Heart left ventricle (tissue), 16 donors: ENCODE data around the gene SPECC1L. TPM values are rescaled to one million over a fixed set of nuclear protein-coding genes. Genes with fewer than 3 reads are reported as not detected.
A peak's percentile ranks its signal among the peaks of the same experiment; 100 is the strongest.
"Not testable (repeated sequence)": the region's sequence is repeated elsewhere in the genome, so short reads cannot be mapped to it uniquely, and the experiment has no call there.

Experiments
- ATAC-seq, 4 donors: fragments of 200-7000 bp; cut with Tn5 transposase; one replicate each; pipeline ENCODE4 v1.9.1; 2020 to 2022; ENCODE audit warnings: moderate library complexity in 4 of 4, mild to moderate bottlenecking in 3 of 4, moderate number of reproducible peaks in 1 of 4
- DNase-seq, 5 donors: peaks; one replicate each; pipeline ENCODE4 v3.0.0-alpha.2; 2020
- H3K27ac ChIP-seq, 12 donors: fragments of 200-600 bp; sonication (generic) in 4 of 12; one replicate each; pipeline versions ENCODE4 v1.5.0 to v1.8.0; 2016 to 2022; ENCODE audit warnings: mild to moderate bottlenecking in 2 of 12
- H3K27me3 ChIP-seq, 9 donors: fragments of 200-600 bp; sonication (generic) in 2 of 9; one replicate each; pipeline versions ENCODE4 v1.5.1 to v1.8.0; 2016 to 2022; ENCODE audit warnings: mild to moderate bottlenecking in 3 of 9
- H3K36me3 ChIP-seq, 9 donors: fragments of 200-600 bp; sonication (generic) in 2 of 9; one replicate each; pipeline versions ENCODE4 v1.5.0 to v1.8.0; 2018 to 2022; ENCODE audit warnings: mild to moderate bottlenecking in 2 of 9
- H3K4me1 ChIP-seq, 12 donors: fragments of 200-600 bp; sonication (generic) in 4 of 12; one replicate each; pipeline versions ENCODE4 v1.5.0 to v1.8.0; 2016 to 2022; ENCODE audit warnings: mild to moderate bottlenecking in 3 of 12
- H3K4me3 ChIP-seq, 12 donors: fragments of 200-600 bp; sonication (generic) in 4 of 12; one replicate each; pipeline versions ENCODE4 v1.5.0 to v1.8.0; 2017 to 2022; ENCODE audit warnings: mild to moderate bottlenecking in 9 of 12, moderate library complexity in 4 of 12
- H3K9me3 ChIP-seq, 12 donors: fragments of 200-600 bp; sonication (generic) in 4 of 12; one replicate each; pipeline versions ENCODE4 v1.5.0 to v1.8.0; 2016 to 2022; ENCODE audit warnings: mild to moderate bottlenecking in 1 of 12
- POLR2A ChIP-seq, 2 donors: fragments of 450-650 bp; IDR thresholded peaks; one replicate each; pipeline ENCODE4 v1.6.1; 2017; ENCODE audit warnings: antibody characterized with exemption in 2 of 2, mild to moderate bottlenecking in 2 of 2, moderate library complexity in 2 of 2
- WGBS, 4 donors: extraction: QIAGEN DNeasy Blood & Tissue Kit in 2 of 4; methylation state at CpG; one replicate each; pipeline versions ENCODE4 v1.1.5 to v1.1.7; 2013 to 2018; 5-methylcytosine and 5-hydroxymethylcytosine counted together
- intact Hi-C, 10 donors: fragments of 100-400 bp; cut with DNase I; formaldehyde crosslinking; loops; one replicate each; pipeline versions ENCODE4 v1.11.1 to v1.14.2; 2022
- polyA plus RNA-seq, 2 donors: library from polyadenylated mRNA; stranded (reverse); fragments of 200-250 nt; gene quantifications; one replicate each; pipeline ENCODE4 v1.2.3, GENCODE V29; 2013
- total RNA-seq, 9 donors: library from RNA; depleted of rRNA in 2 of 9; stranded (reverse); fragments of >200 nt in 2 of 9; fragmentation: NEBNext Ultra II Directional in 3 of 9; extraction: Animal tissue kit (Norgen Biotek cat#: 25700) in 3 of 9; gene quantifications; one replicate each; pipeline versions ENCODE4 v1.1.0 to v1.2.4, GENCODE V29; 2016 to 2023
- TF ChIP-seq, protein P1 (sequence below), 12 donors: fragments of 200-600 bp; sonication (generic) in 4 of 12; IDR thresholded peaks; one replicate each; pipeline versions ENCODE4 v1.5.0 to v1.8.0; 2018 to 2022; ENCODE audit warnings: antibody characterized with exemption in 12 of 12, mild to moderate bottlenecking in 5 of 12
- donor health status: ischemic (EF 13 %, LVEDD 7.1; RV severe dilation, severe dysfunction).
- donor health status: healthy with polysubstance abuse.
- donor health status: DM: no; HTN: yes; CAD: no.
- donor health status: DM: no; HTN: no; CAD: no.
- donor health status: ischemic (EF 25% LVEDD 6.9; RV normal size, moderate dysfunction).
- donor health status: ischemic (EF 25% LVEDD 5.7; RV mildly dilated, moderate dysfunction).
- donor health status: healthy.
- donor health status: DM: yes; HTN: yes; CAD: no.
- donor health status: ischemic (EF 35%, LVEDD 5.7; RV mildly dilated, moderate dysfunction).
- donor health status: nonischemic (EF 11% LVEDD 7.7; RV severe dilation, severe dysfunction).
- donor health status: DM: yes; HTN: yes; CAD: no.
- donor health status: PGD.
- donor health status: ischemic (EF 29% LVEDD 5.4; RV normal size, mild dysfunction).
- donor health status: nonischemic (EF 23%, LVEDD 6.1; RV moderate dilation, normal function).

The SPECC1L gene
- total and polyA plus RNA-seq, 11 donors: 9.8 to 65.3 (median 38.9) TPM

- no peak overlapping the region for H3K4me3 ChIP-seq
- TF ChIP-seq, protein P1, sequence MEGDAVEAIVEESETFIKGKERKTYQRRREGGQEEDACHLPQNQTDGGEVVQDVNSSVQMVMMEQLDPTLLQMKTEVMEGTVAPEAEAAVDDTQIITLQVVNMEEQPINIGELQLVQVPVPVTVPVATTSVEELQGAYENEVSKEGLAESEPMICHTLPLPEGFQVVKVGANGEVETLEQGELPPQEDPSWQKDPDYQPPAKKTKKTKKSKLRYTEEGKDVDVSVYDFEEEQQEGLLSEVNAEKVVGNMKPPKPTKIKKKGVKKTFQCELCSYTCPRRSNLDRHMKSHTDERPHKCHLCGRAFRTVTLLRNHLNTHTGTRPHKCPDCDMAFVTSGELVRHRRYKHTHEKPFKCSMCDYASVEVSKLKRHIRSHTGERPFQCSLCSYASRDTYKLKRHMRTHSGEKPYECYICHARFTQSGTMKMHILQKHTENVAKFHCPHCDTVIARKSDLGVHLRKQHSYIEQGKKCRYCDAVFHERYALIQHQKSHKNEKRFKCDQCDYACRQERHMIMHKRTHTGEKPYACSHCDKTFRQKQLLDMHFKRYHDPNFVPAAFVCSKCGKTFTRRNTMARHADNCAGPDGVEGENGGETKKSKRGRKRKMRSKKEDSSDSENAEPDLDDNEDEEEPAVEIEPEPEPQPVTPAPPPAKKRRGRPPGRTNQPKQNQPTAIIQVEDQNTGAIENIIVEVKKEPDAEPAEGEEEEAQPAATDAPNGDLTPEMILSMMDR (IDR thresholded peaks at IDR 0.05): no peak
- TF ChIP-seq POLR2A (IDR thresholded peaks at IDR 0.05): no peak
- H3K9me3 ChIP-seq: peaks cover 0 to 3% (median 0%) of the 10 kb centered on the region in 12 donors
- H3K36me3 ChIP-seq: peaks cover 0 to 53% (median 31%) of the 10 kb centered on the region in 9 donors
- H3K4me1 ChIP-seq: peaks cover 20 to 66% (median 47%) of the 10 kb centered on the region in 12 donors
- DNase-seq: no peak
- intact Hi-C loops: no loop called here
- 33 to 54% (median 38%) methylated on average over 3 of the region's 3 CpGs for WGBS, 4 donors
- ATAC-seq: no peak
- H3K27me3 ChIP-seq: no peaks in the 10 kb centered on the region
- H3K27ac ChIP-seq: peak overlapping the region in 5 of 12 donors; percentile 1 to 70 (median 29)
Observed at GRCh38 chr22:24305260-24305692, 34.6 kb downstream of the SPECC1L start.

- peaks cover 0 to 37% (median 16%) of the 10 kb centered on the region in 12 donors for H3K4me1 ChIP-seq
- H3K9me3 ChIP-seq: peaks cover 0 to 3% (median 0%) of the 10 kb centered on the region in 12 donors
- TF ChIP-seq, protein P1 (IDR thresholded peaks at IDR 0.05): no peak
- no peak for TF ChIP-seq POLR2A (IDR thresholded peaks at IDR 0.05)
- H3K27me3 ChIP-seq: no peaks in the 10 kb centered on the region
- intact Hi-C loops: no loop called here
- no peak for ATAC-seq
- H3K36me3 ChIP-seq: peaks cover 0 to 69% (median 47%) of the 10 kb centered on the region in 9 donors
- no peak for DNase-seq
- no peak overlapping the region for H3K4me3 ChIP-seq
- H3K27ac ChIP-seq: no peak overlapping the region
- 84 to 97% (median 89%) methylated on average over 2 of the region's 2 CpGs for whole genome bisulfite sequencing, 4 donors
Observed at GRCh38 chr22:24310969-24311368, 40.3 kb downstream of the SPECC1L start.

- Histone ChIP-seq H3K4me3 (no peak overlapping the region), H3K4me1 (peaks cover 0 to 17% (median 7%) of the 10 kb centered on the region in 12 donors), H3K9me3 (no peaks in the 10 kb centered on the region), H3K27ac (peak overlapping the region in 3 of 12 donors; percentile 3 to 26 (median 26)), H3K36me3 (peaks cover 0 to 62% (median 54%) of the 10 kb centered on the region in 9 donors), H3K27me3 (no peaks in the 10 kb centered on the region)
- ATAC-seq: no peak
- 52 to 73% (median 61%) methylated on average over 2 of the region's 2 CpGs for WGBS, 4 donors
- intact Hi-C loops: no loop called here
- DNase-seq: no peak
- TF ChIP-seq, protein P1 (IDR thresholded peaks at IDR 0.05): no peak
- no peak for TF ChIP-seq POLR2A (IDR thresholded peaks at IDR 0.05)
Observed at GRCh38 chr22:24315367-24315966, 44.8 kb downstream of the SPECC1L start.

GRCh38 chr22:24316264-24316663, 45.6 kb downstream of the SPECC1L start:
- Histone ChIP-seq H3K4me1 (peaks cover 0 to 17% (median 7%) of the 10 kb centered on the region in 12 donors), H3K36me3 (peaks cover 0 to 70% (median 62%) of the 10 kb centered on the region in 9 donors), H3K27ac (peak overlapping the region in 3 of 12 donors; percentile 3 to 26 (median 26))
- ATAC-seq, H3K4me3 ChIP-seq, intact Hi-C loops, H3K27me3 ChIP-seq, H3K9me3 ChIP-seq, DNase-seq: not testable (repeated sequence)
- WGBS, 4 donors: 33 to 72% (median 59%) methylated on average over 4 to 6 of the region's 6 CpGs
- TF ChIP-seq, protein P1 (IDR thresholded peaks at IDR 0.05): peak in 1 of 12 donors; percentile 7

- 94 to 100% (median 97%) methylated on average over 6 to 30 of the region's 30 CpGs; no CpG with 5 or more reads in 1 of the 4 donors for WGBS, 4 donors
- H3K27ac ChIP-seq, ATAC-seq, DNase-seq, H3K4me3 ChIP-seq, H3K9me3 ChIP-seq, intact Hi-C loops, H3K27me3 ChIP-seq: not testable (repeated sequence)
- H3K36me3 ChIP-seq: peaks cover 0 to 76% (median 67%) of the 10 kb centered on the region in 9 donors
- peaks cover 0 to 12% (median 7%) of the 10 kb centered on the region in 12 donors for H3K4me1 ChIP-seq
Observed at GRCh38 chr22:24317511-24317910, 46.9 kb downstream of the SPECC1L start.
